HepG2 (cell line): ENCODE results near the gene AUP1. TPM values are rescaled to one million over a fixed set of nuclear protein-coding genes. Genes with fewer than 3 reads are reported as not detected.

Source experiments
- ATAC-seq: fragments of 200-7000 bp; cut with Tn5 transposase; 3 replicates; pipeline ENCODE4 v1.9.1; 2020; ENCODE audit warnings: mild to moderate bottlenecking, moderate library complexity
- BruUV-seq: library from RNA; stranded (reverse); fragments of 400-500 nt; replicated peaks from 2 replicates; lab custom pipeline; 2021; lab: Mats Ljungman, UMichigan
- CTCF ChIA-PET: fragments of 300-600 bp; formaldehyde crosslinking; extraction: SDS; loops from one replicate; lab custom pipeline; 2021; ENCODE audit warnings: low total read pairs, inconsistent platforms, low intra/inter-chr PET ratio; lab: Yijun Ruan, JAX
- POLR2A ChIA-PET: fragments of 350-600 bp; sonication (Branson Sonifier 250); formaldehyde crosslinking; loops from one replicate; lab custom pipeline; 2020; ENCODE audit warnings: antibody characterized with exemption, inconsistent platforms; lab: Yijun Ruan, JAX
- DNase-seq: peaks from one replicate; pipeline ENCODE4 v3.0.0-alpha.2; 2015; ENCODE audit warnings: low spot score
- FAIRE-seq: peaks from 3 replicates; lab custom pipeline; 2011; peaks lifted over from hg19 to GRCh38; lab: Jason Lieb, UNC
- H2AFZ ChIP-seq: one replicate; pipeline ENCODE4 v1.6.1; 2011; ENCODE audit warnings: low read length, inconsistent platforms
- H3K27ac ChIP-seq: fragments of 300-600 bp; 3 replicates; pipeline ENCODE4 v1.8.0; 2011; ENCODE audit warnings: mixed run types, mild to moderate bottlenecking, mixed read lengths, low read length, inconsistent platforms; ENCODE audit not compliant: insufficient read depth; ENCODE audit errors: extremely low read length
- H3K27me3 ChIP-seq, 2 experiments: fragments of 200-600 bp in 1 of 2; 2 replicates in 1 of 2; 3 replicates in 1 of 2; pipeline versions ENCODE4 v1.6.0 to v1.8.0; 2011; ENCODE audit warnings: low read length in 2 of 2, mild to moderate bottlenecking in 2 of 2, moderate library complexity in 2 of 2, inconsistent platforms in 1 of 2; ENCODE audit not compliant: insufficient read depth in 2 of 2, control insufficient read depth in 1 of 2
- H3K36me3 ChIP-seq, 2 experiments: fragments of 200-600 bp in 1 of 2; replicated peaks in 1 of 2; 2 replicates in 1 of 2; 3 replicates in 1 of 2; pipeline versions ENCODE4 v1.5.1 to v1.8.0; 2011; ENCODE audit warnings: low read length in 2 of 2, inconsistent platforms in 1 of 2; ENCODE audit not compliant: insufficient read depth in 2 of 2, control insufficient read depth in 1 of 2
- H3K4me1 ChIP-seq: 2 replicates; pipeline ENCODE4 v1.5.1; 2012; ENCODE audit warnings: low read length, inconsistent platforms; ENCODE audit not compliant: insufficient read depth
- H3K4me2 ChIP-seq: 2 replicates; pipeline ENCODE4 v1.6.0; 2011; ENCODE audit warnings: low read depth, low read length, inconsistent platforms
- H3K4me3 ChIP-seq, 3 experiments: fragments of 200-600 bp in 1 of 3; sonication (generic), shearing (Covaris generic) in 1 of 3; replicated peaks in 1 of 3; 2 replicates each; pipeline ENCODE4 v1.5.1; 2011 to 2016; ENCODE audit warnings: low read length in 3 of 3, inconsistent platforms in 2 of 3, low read depth in 2 of 3, mild to moderate bottlenecking in 2 of 3, control low read depth in 1 of 3, mixed read lengths in 1 of 3; ENCODE audit not compliant: insufficient read depth in 1 of 3
- H3K79me2 ChIP-seq: one replicate; pipeline ENCODE4 v1.6.1; 2011; ENCODE audit warnings: low read length, inconsistent platforms; ENCODE audit not compliant: insufficient read depth
- H3K9ac ChIP-seq: 2 replicates; pipeline ENCODE4 v1.6.0; 2011; ENCODE audit warnings: mild to moderate bottlenecking, low read depth, low read length, inconsistent platforms; ENCODE audit not compliant: insufficient read depth
- H3K9me3 ChIP-seq: 2 replicates; pipeline ENCODE4 v1.5.1; 2012; ENCODE audit warnings: mild to moderate bottlenecking, low read length
- H4K20me1 ChIP-seq: 2 replicates; pipeline ENCODE4 v1.6.0; 2011; ENCODE audit warnings: inconsistent platforms, mild to moderate bottlenecking, low read length, moderate library complexity; ENCODE audit not compliant: insufficient read depth
- CCDC6 ChIP-seq: sonication (generic); formaldehyde crosslinking; IDR thresholded peaks from 2 replicates; pipeline ENCODE4 v1.8.1; 2022; ENCODE audit warnings: mild to moderate bottlenecking, missing genetic modification reagents, moderate library complexity
- GTF3A ChIP-seq: sonication (generic); formaldehyde crosslinking; conservative IDR thresholded peaks from 2 replicates; pipeline ENCODE4 v1.4.0; 2020; ENCODE audit warnings: mild to moderate bottlenecking, missing genetic modification reagents
- MLX ChIP-seq: IDR thresholded peaks from 2 replicates; pipeline ENCODE4 v1.6.1; 2016
- POLR2A ChIP-seq, 2 experiments: IDR thresholded peaks; 2 replicates each; pipeline ENCODE4 v1.6.1; 2011; ENCODE audit warnings: low read depth in 2 of 2, low read length in 2 of 2, mild to moderate bottlenecking in 1 of 2, moderate library complexity in 1 of 2; ENCODE audit not compliant: insufficient read depth in 1 of 2
- RCOR2 ChIP-seq: IDR thresholded peaks from 2 replicates; pipeline ENCODE4 v1.6.1; 2016; ENCODE audit warnings: missing biosample characterization, missing genetic modification reagents
- SALL2 ChIP-seq: sonication (generic); formaldehyde crosslinking; IDR thresholded peaks from 2 replicates; pipeline ENCODE4 v1.8.1; 2023; ENCODE audit warnings: mild to moderate bottlenecking, missing genetic modification reagents, inconsistent platforms
- SMARCC2 ChIP-seq: fragments of 450-650 bp; IDR thresholded peaks from 2 replicates; pipeline ENCODE4 v1.6.1; 2017; ENCODE audit warnings: antibody characterized with exemption, mild to moderate bottlenecking
- SNAI1 ChIP-seq: sonication (generic); formaldehyde crosslinking; IDR thresholded peaks from 2 replicates; pipeline ENCODE4 v1.5.0; 2020; ENCODE audit warnings: mild to moderate bottlenecking, missing genetic modification reagents, borderline replicate concordance
- TBP ChIP-seq: sonication (generic); formaldehyde crosslinking; IDR thresholded peaks from 2 replicates; pipeline ENCODE4 v1.5.0; 2020; ENCODE audit warnings: missing genetic modification reagents
- THAP8 ChIP-seq: sonication (generic); formaldehyde crosslinking; IDR thresholded peaks from 2 replicates; pipeline ENCODE4 v1.5.1; 2020; ENCODE audit warnings: missing genetic modification reagents, mild to moderate bottlenecking, borderline replicate concordance
- TRIM24 ChIP-seq: sonication (generic); formaldehyde crosslinking; IDR thresholded peaks from 2 replicates; pipeline ENCODE4 v1.8.0; 2022; ENCODE audit warnings: mild to moderate bottlenecking, missing genetic modification reagents
- ZBTB44 ChIP-seq: sonication (generic); formaldehyde crosslinking; IDR thresholded peaks from 2 replicates; pipeline ENCODE4 v1.4.0; 2020; ENCODE audit warnings: missing genetic modification reagents
- ZFAT ChIP-seq: sonication (generic); formaldehyde crosslinking; conservative IDR thresholded peaks from 2 replicates; pipeline ENCODE4 v1.8.1; 2023; ENCODE audit warnings: missing genetic modification reagents, inconsistent platforms
- ZMYM2 ChIP-seq: sonication (generic); formaldehyde crosslinking; IDR thresholded peaks from 2 replicates; pipeline ENCODE4 v1.8.0; 2022; ENCODE audit warnings: mild to moderate bottlenecking, missing genetic modification reagents
- in situ Hi-C: cut with HindIII; loops from 2 replicates; pipeline ENCODE4 v1.10.0; 2017; ENCODE audit warnings: low pct_unique_long_range_greater_than_20kb; ENCODE audit not compliant: extremely low pct_ligation_motif_present
- intact Hi-C: fragments of 100-400 bp; cut with micrococcal nuclease; formaldehyde crosslinking; loops from one replicate; pipeline ENCODE4 v1.10.0; 2022; ENCODE audit not compliant: unreplicated experiment
- polyA plus RNA-seq, 8 experiments: library from polyadenylated mRNA; depleted of rRNA in 3 of 8; stranded (reverse) in 7 of 8; unstranded in 1 of 8; fragments of >200 nt; fragmentation: Illumina TruSeq in 4 of 8; extraction: Trizol in 4 of 8; gene quantifications; 2 replicates each; pipeline versions ENCODE4 v1.2.1 to v1.2.3, GENCODE V29; 2011 to 2016; ENCODE audit warnings: low read depth in 4 of 8, missing spikeins in 1 of 8, mixed read lengths in 1 of 8; ENCODE audit not compliant: insufficient read depth in 1 of 8
- total RNA-seq, 5 experiments: library from RNA; depleted of rRNA; stranded (reverse); fragments of >200 nt; fragmentation: Illumina TruSeq; extraction: Trizol; gene quantifications; 2 replicates each; pipeline ENCODE4 v1.2.3, GENCODE V29; 2016; ENCODE audit warnings: low read depth in 1 of 5

The AUP1 gene
- total and polyA plus RNA-seq, 2 of the 13 experiments (the other 11 are each of a cell fraction or from before 2014, with no cell fraction given) = 174 to 267 TPM

DNA sequence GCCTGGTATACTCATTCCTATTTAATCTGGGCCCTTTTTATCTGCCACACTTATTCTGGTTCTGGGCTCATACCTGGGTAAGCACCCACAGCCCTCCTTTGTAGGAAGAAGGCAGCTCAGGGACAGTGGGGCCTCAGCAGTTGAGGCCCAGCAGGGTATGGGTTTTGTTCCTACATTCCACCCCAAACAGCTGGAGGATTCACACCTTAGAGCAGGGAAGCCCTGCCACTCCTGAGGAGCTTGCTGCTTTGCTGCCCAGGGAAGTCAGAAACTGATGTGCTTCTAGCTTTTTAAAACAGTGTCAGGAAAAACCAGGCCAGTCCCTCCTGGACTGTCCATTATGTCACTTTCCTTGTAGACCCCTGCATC, 28.9 kb downstream of the AUP1 start:
- no peak overlapping the region for H2AFZ ChIP-seq
- ATAC-seq = no peak
- TF ChIP-seq SMARCC2 = no peak
- TF ChIP-seq ZFAT = 0 out of 2 replicates have a peak, but pooled peaks have one; percentile 4
- TF ChIP-seq POLR2A (IDR thresholded peaks at IDR 0.05; ENCODE audit: insufficient read depth in 1 of 2, low read depth in 2 of 2, low read length in 2 of 2) = 0 out of 4 replicates have a peak, but pooled peaks of 1 of the 2 experiments have one; percentile 7
- no peak for TF ChIP-seq MLX (CRISPR knock-in tag)
- no peak for TF ChIP-seq THAP8 (CRISPR knock-in tag)
- no peak for TF ChIP-seq TRIM24 (CRISPR knock-in tag)
- no peak for TF ChIP-seq SALL2 (CRISPR knock-in tag)
- TF ChIP-seq TBP (CRISPR knock-in tag) = no peak
- TF ChIP-seq RCOR2 (CRISPR knock-in tag) = no peak
- no peak for TF ChIP-seq SNAI1 (CRISPR knock-in tag)
- TF ChIP-seq ZBTB44 (CRISPR knock-in tag) = no peak
- no peak for TF ChIP-seq CCDC6 (CRISPR knock-in tag)
- no peak for TF ChIP-seq ZMYM2 (CRISPR knock-in tag)
- no peak for TF ChIP-seq GTF3A (CRISPR knock-in tag)
- CTCF ChIA-PET = no interaction called here
- H4K20me1 ChIP-seq = no peaks in the 10 kb centered on the region
- BruUV-seq = no TSS peak
- no peaks in the 10 kb centered on the region; a peak in 2 of 5 replicates for H3K36me3 ChIP-seq
- no peak for DNase-seq
- peaks cover 41% of the 10 kb centered on the region for H3K79me2 ChIP-seq
- peak overlapping the region in 1 of 3 experiments; percentile 86; a peak in 1 of 6 replicates for H3K4me3 ChIP-seq
- FAIRE-seq = no peak
- in situ Hi-C loops (no loop called here), intact Hi-C loops (loop anchor here (2.0 kb wide), 1 partner anchor 60 kb away; the partner anchor contains the start of gene RTKN)
- H3K9ac ChIP-seq = 0 out of 2 replicates have a peak overlapping the region, but pooled peaks have one; percentile 18
- POLR2A ChIA-PET = interaction anchor here (0.7 to 16.5 kb wide), 12 partner anchors 10 to 1323 kb away, joined by 3 to 795 read pairs (median 19); partner anchors contain the start of genes AUP1, CCDC142, DQX1 and HTRA2
- H3K4me1 ChIP-seq = peaks cover 77% of the 10 kb centered on the region
- peak overlapping the region; percentile 89 for H3K27ac ChIP-seq
- H3K27me3 ChIP-seq = no peaks in the 10 kb centered on the region; a peak in 1 of 5 replicates
- H3K4me2 ChIP-seq = peak overlapping the region; percentile 92
- no peaks in the 10 kb centered on the region for H3K9me3 ChIP-seq
